ENCODE data around the gene SH3GLB2. TPM values are rescaled to one million over a fixed set of nuclear protein-coding genes. Genes with fewer than 3 reads are reported as not detected.

The SH3GLB2 gene
- total and polyA plus RNA-seq, 2 of the 8 experiments (the other 6 are each of a cell fraction or from before 2014, with no cell fraction given) = 52.7 to 79.9 TPM

- POLR2A ChIA-PET (ENCODE audit: partially characterized antibody) = interaction anchor here (1.3 to 5.6 kb wide), 2 partner anchors 10 kb away, joined by 3 to 41 read pairs; no protein-coding TSS in a partner anchor
- no peak for TF ChIP-seq CEBPB (IDR thresholded peaks at IDR 0.05; ENCODE audit: low read depth, low read length)
- TF ChIP-seq SAP30 (IDR thresholded peaks at IDR 0.05; ENCODE audit: insufficient read depth, insufficient replicate concordance, low read length) = no peak
- TF ChIP-seq ASH2L (IDR thresholded peaks at IDR 0.05; ENCODE audit: low read length) = no peak
- TF ChIP-seq SUZ12 (IDR thresholded peaks at IDR 0.05; ENCODE audit: low read length) = no peak
- no peak for TF ChIP-seq SP1 (IDR thresholded peaks at IDR 0.05; ENCODE audit: low read depth, low read length)
These were observed 14.5 kb downstream of the SH3GLB2 start for GRCh38 chr9:129013674-129014073.

More at GRCh38 chr9:129013674-129014073, 14.5 kb downstream of the SH3GLB2 start:
- Histone ChIP-seq H3K23me2 (ENCODE audit: low read depth, low read length) (no peaks in the 10 kb centered on the region), H3K27ac (ENCODE audit: low read depth, low read length) (no peak overlapping the region), H3K27me3 (replicated peaks in 1 of 4; ENCODE audit: control insufficient read depth in 3 of 4, extremely low read depth in 1 of 4, insufficient read depth in 3 of 4, low read length in 3 of 4) (no peaks in the 10 kb centered on the region), H3K56ac (replicated peaks; ENCODE audit: insufficient read length, low read depth, low read length) (no peak overlapping the region), H3K14ac (ENCODE audit: insufficient read length) (no peak overlapping the region), H3K4me3 (ENCODE audit: extremely low read depth in 1 of 4, insufficient read depth in 2 of 4, low read depth in 3 of 4, low read length in 4 of 4) (no peak overlapping the region), H4K91ac (replicated peaks; ENCODE audit: insufficient read length, low read length) (no peak overlapping the region), H2BK5ac (ENCODE audit: low read depth, low read length) (no peak overlapping the region), H2BK20ac (ENCODE audit: low read length) (no peak overlapping the region), H4K8ac (ENCODE audit: extremely low read depth, insufficient read depth, low read length) (no peak overlapping the region; the same call in 1 of the 2 replicates), H3K79me1 (ENCODE audit: low read depth, low read length) (peaks cover 2% of the 10 kb centered on the region), H3K4me1 (replicated peaks in 1 of 4; ENCODE audit: control insufficient read depth in 3 of 4, insufficient read depth in 4 of 4, low read length in 3 of 4) (no peaks in the 10 kb centered on the region), H3K9me3 (ENCODE audit: insufficient read depth in 2 of 2, low read depth in 1 of 2, low read length in 1 of 2) (no peaks in the 10 kb centered on the region), H3K79me2 (ENCODE audit: control insufficient read depth in 1 of 2, insufficient read depth in 2 of 2, low read length in 2 of 2) (no peaks in the 10 kb centered on the region), H2AFZ (ENCODE audit: low read length) (no peak overlapping the region), H2BK15ac (ENCODE audit: low read length) (no peak overlapping the region), H2BK12ac (ENCODE audit: low read depth, low read length) (no peak overlapping the region), H2BK120ac (replicated peaks; ENCODE audit: low read depth, low read length) (no peak overlapping the region), H3K4ac (replicated peaks; ENCODE audit: insufficient read length, low read depth, low read length) (no peak overlapping the region), H3K23ac (ENCODE audit: insufficient read length) (no peak overlapping the region), H4K20me1 (replicated peaks in 1 of 2; ENCODE audit: control insufficient read depth in 1 of 2, insufficient read depth in 2 of 2, low read length in 2 of 2) (peaks cover 0 to 11% of the 10 kb centered on the region in 2 experiments), H3K4me2 (ENCODE audit: insufficient read depth in 1 of 2, low read depth in 2 of 2, low read length in 2 of 2) (no peak overlapping the region), H2AK5ac (ENCODE audit: low read depth, low read length) (no peak overlapping the region), H3K36me3 (ENCODE audit: control insufficient read depth in 2 of 4, insufficient read depth in 4 of 4, low read length in 3 of 4) (peaks cover 6 to 40% (median 20%) of the 10 kb centered on the region in 4 experiments; a peak in 7 of 8 replicates), H3K18ac (ENCODE audit: extremely low read depth, low read length) (no peak overlapping the region), H3K9ac (replicated peaks in 1 of 4; ENCODE audit: extremely low read depth in 1 of 4, low read depth in 3 of 4, low read length in 3 of 4) (no peak overlapping the region), H4K5ac (ENCODE audit: insufficient read length, low read depth, low read length) (no peak overlapping the region)
- CTCF ChIA-PET (ENCODE audit: partially characterized antibody) = interaction anchor here (0.8 to 1.7 kb wide), 2 partner anchors 9 to 26 kb away, joined by 3 to 6 read pairs; no protein-coding TSS in a partner anchor
- DNase-seq (ENCODE audit: low read depth in 1 of 2, low spot score in 2 of 2) (no peak), FAIRE-seq (no peak)
- 90% methylated on average over 11 of the region's 11 CpGs; no CpG with 5 or more reads in 1 of the 2 experiments for WGBS, 2 experiments (ENCODE audit: extremely low coverage in 1 of 2, insufficient coverage in 1 of 2, insufficient read length in 1 of 2, insufficient replicate concordance in 2 of 2, low coverage in 1 of 2, low lambda C conversion rate in 2 of 2, missing lambda C conversion rate in 1 of 2)
